Measurements from ENCODE around the gene IL12B.
"Not testable (repeated sequence)": the region's sequence is repeated elsewhere in the genome, so short reads cannot be mapped to it uniquely, and the experiment has no call there.

IL12B gene

DNA sequence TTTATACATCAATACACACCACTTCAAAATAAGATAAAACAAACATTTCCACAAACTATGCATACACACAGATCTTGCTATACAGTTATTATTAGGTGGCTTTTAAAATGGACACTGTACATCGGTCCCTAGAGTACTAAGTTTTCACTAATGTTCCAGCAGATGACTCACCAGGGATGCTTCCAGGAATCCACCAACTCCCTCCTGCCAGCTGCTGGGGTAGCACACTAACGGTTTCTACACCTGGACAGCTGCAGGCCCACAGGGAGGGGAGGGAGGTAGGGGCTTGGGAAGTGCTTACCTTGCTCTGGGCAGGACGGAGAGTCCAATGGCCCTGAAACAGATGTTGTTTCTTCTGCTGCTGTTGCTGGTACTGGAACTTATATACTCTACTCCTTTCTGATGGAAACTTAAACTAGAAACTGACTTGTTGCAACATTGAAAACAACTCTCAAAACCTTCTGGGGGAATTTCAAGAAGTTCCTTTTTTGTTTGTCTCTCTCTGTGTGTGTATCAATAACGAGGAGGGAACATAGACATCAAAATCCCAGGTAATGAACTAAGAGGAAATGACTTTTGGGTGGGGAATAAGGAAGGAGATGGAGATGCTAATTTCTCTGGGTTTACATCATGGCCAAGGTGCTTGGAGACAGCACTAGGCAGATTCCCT, at the start of gene IL12B:
Gene IL12B (minus strand): TSS at position 357 of the 670 bp plus-strand sequence. CDS start 3,705 bp downstream, outside the sequence.
- Mint-ChIP-seq H3K27me3 (ENCODE audit: low read depth) (peaks cover 33% of the 10 kb centered on the region), H3K4me3 (peak within 1 kb of the TSS; percentile 73), H3K27ac (peak within 1 kb of the TSS; percentile 31), H3K9me3 (peaks cover 3% of the 10 kb centered on the region), H3K36me3 (ENCODE audit: low read depth) (peaks cover 9% of the 10 kb centered on the region), H3K4me1 (ENCODE audit: low read depth) (peaks cover 32% of the 10 kb centered on the region)

DNA sequence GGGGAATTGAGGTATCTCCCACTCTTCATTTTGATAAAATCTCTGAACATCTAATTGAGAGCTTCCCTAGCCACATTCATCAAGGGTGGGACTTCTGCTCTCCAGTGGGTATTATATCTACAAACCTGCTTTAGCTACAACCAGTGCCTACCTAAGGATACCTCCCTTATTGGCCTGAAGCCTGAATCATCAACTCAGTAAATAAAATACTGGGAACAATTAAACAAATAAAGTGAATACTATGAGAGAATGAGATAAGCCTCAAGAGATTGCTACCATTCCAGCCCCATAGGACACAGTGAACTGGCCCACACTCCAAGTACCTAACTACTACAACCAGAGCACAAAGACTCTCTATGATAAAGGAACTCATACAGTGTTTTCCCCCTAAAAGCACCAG, 47.4 kb upstream of the IL12B start:
- no peak overlapping the region for H3K27ac Mint-ChIP-seq
- peaks cover 25% of the 10 kb centered on the region for H3K36me3 Mint-ChIP-seq (ENCODE audit: low read depth)
- peaks cover 41% of the 10 kb centered on the region for H3K27me3 Mint-ChIP-seq (ENCODE audit: low read depth)
- H3K9me3 Mint-ChIP-seq: peaks cover 83% of the 10 kb centered on the region
- no peaks in the 10 kb centered on the region for H3K4me1 Mint-ChIP-seq (ENCODE audit: low read depth)
- H3K4me3 Mint-ChIP-seq: no peak overlapping the region

DNA sequence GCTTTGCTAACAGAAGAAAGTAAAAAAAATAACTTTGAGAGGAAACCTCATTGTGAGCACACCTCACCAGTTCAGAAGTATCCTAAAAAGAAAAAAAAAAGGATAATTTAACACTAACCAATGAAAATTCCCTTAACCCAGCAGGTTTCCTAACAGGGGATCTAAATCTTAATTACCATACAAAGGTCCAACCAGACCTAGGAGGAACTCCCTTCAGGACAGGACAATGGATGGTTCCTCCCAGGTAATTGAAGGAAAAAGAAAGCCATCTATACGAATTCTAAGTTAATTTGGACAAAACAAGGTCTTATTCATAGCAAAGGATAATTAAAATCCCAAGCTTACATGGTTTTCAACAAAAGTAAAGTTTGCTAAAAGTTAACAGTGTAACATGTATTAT, 37.6 kb upstream of the IL12B start:
- Mint-ChIP-seq H3K4me1 (ENCODE audit: low read depth) (peaks cover 11% of the 10 kb centered on the region), H3K36me3 (ENCODE audit: low read depth) (peaks cover 13% of the 10 kb centered on the region), H3K27me3 (ENCODE audit: low read depth) (peaks cover 32% of the 10 kb centered on the region), H3K9me3 (peaks cover 18% of the 10 kb centered on the region)
- not testable (repeated sequence) for H3K4me3 Mint-ChIP-seq, H3K27ac Mint-ChIP-seq

- not testable (repeated sequence) for H3K4me3 Mint-ChIP-seq
- H3K4me1 Mint-ChIP-seq (ENCODE audit: low read depth): peaks cover 13% of the 10 kb centered on the region
- H3K36me3 Mint-ChIP-seq (ENCODE audit: low read depth): peaks cover 13% of the 10 kb centered on the region
- peaks cover 24% of the 10 kb centered on the region for H3K9me3 Mint-ChIP-seq
- peak overlapping the region; percentile 2 for H3K27ac Mint-ChIP-seq
- H3K27me3 Mint-ChIP-seq (ENCODE audit: low read depth): peaks cover 32% of the 10 kb centered on the region
Measured at GRCh38 chr5:159366776-159367175, 36.5 kb upstream of the IL12B start.

DNA sequence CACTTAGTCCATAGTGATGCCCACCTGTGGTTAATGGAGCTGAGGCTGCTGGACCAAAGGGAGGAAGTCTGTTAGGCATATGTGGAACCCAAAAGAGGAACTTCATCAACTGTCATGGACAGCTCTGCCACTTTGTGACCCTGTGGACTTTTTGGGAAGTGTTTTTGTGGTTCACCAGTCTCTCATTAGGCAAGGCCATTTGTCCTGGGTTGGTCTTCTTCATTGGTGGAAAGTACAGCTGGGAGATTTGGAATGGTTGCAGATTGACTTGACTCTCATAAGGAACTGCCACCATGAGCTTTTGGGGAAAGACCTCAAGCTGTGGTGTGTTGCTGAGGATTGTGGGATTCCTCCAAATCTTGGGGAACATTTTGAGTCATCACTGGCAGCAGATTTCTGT, 31.9 kb upstream of the IL12B start:
- Mint-ChIP-seq H3K27ac (no peak overlapping the region), H3K27me3 (ENCODE audit: low read depth) (peaks cover 24% of the 10 kb centered on the region), H3K4me1 (ENCODE audit: low read depth) (peaks cover 21% of the 10 kb centered on the region)

DNA sequence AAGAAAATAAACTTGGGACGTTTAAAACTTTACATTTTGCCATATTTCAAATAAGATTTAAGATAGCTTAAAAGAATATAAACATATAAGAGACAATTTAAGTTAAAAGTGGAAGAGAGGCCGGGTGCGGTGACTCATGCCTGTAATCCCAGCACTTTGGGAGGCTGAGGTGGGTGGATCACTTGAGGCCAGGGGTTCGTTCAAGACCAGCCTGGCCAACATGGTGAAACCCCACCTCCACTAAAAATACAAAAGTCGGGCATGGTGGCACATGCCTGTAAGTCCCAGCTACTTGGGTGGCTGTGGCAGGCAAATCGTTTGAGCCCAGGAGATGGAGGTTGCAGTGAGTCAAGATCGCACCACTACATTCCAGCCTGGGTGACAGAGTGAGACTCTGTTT, 29.6 kb upstream of the IL12B start:
- H3K9me3 Mint-ChIP-seq: peaks cover 51% of the 10 kb centered on the region
- peaks cover 36% of the 10 kb centered on the region for H3K27me3 Mint-ChIP-seq (ENCODE audit: low read depth)
- H3K4me1 Mint-ChIP-seq (ENCODE audit: low read depth): peaks cover 12% of the 10 kb centered on the region
- peaks cover 25% of the 10 kb centered on the region for H3K36me3 Mint-ChIP-seq (ENCODE audit: low read depth)
- not testable (repeated sequence) for H3K27ac Mint-ChIP-seq, H3K4me3 Mint-ChIP-seq

More for the DNA sequence above, 31.9 kb upstream of the IL12B start:
- peaks cover 38% of the 10 kb centered on the region for H3K9me3 Mint-ChIP-seq
- peaks cover 18% of the 10 kb centered on the region for H3K36me3 Mint-ChIP-seq (ENCODE audit: low read depth)
- no peak overlapping the region for H3K4me3 Mint-ChIP-seq

GRCh38 chr5:159359408-159359807, 29.1 kb upstream of the IL12B start:
- H3K4me3 Mint-ChIP-seq: peak overlapping the region; percentile 26
- H3K36me3 Mint-ChIP-seq (ENCODE audit: low read depth): peaks cover 23% of the 10 kb centered on the region
- peaks cover 46% of the 10 kb centered on the region for H3K9me3 Mint-ChIP-seq
- peaks cover 31% of the 10 kb centered on the region for H3K27me3 Mint-ChIP-seq (ENCODE audit: low read depth)
- H3K4me1 Mint-ChIP-seq (ENCODE audit: low read depth): peaks cover 12% of the 10 kb centered on the region
- no peak overlapping the region for H3K27ac Mint-ChIP-seq

DNA sequence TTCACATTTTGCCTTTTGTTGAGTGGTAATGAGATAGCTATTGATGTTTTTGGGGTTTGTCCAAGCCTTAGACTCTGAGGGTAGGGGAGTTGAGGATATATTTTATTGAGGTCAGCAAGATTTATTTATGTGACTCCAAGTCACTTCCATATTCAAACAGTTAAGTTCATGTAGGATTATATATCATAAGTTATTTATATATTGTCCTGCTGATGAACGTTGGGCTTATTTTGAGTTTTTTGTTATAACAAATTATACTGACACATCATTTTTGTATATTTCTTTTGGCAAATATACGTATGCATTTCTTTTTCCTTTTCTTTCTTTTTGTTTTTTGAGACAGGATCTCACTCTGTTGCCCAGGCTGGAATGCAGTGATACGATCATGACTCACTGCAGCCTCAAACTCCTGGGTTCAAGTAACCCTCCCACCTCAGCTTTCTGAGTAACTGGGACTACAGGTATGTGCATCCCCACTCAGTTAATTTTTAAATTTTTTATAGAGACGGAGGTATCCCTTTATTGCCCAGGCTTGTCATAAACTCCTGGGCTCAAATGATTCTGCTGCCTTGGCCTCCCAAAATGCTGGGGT, 23.5 kb upstream of the IL12B start:
- Mint-ChIP-seq H3K36me3 (ENCODE audit: low read depth) (peaks cover 19% of the 10 kb centered on the region), H3K27ac (no peak overlapping the region), H3K4me1 (ENCODE audit: low read depth) (peaks cover 5% of the 10 kb centered on the region), H3K9me3 (peaks cover 23% of the 10 kb centered on the region), H3K27me3 (ENCODE audit: low read depth) (peaks cover 65% of the 10 kb centered on the region), H3K4me3 (no peak overlapping the region)

DNA sequence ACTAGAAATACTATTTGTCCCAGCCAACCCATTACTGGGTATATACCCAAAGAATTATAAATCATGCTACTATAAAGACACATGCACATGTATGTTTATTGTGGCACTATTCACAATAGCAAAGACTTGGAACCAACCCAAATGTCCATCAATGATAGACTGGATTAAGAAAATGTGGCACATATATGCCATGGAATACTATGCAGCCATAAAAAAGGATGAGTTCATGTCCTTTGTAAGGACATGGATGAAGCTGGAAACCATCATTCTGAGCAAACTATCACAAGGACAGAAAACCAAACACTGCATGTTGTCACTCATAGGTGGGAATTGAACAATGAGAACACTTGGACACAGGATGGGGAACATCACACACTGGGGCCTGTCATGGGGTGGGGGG, 20.4 kb upstream of the IL12B start:
- not testable (repeated sequence) for H3K27ac Mint-ChIP-seq; H3K36me3 Mint-ChIP-seq (ENCODE audit: low read depth); H3K4me3 Mint-ChIP-seq; H3K9me3 Mint-ChIP-seq; H3K4me1 Mint-ChIP-seq (ENCODE audit: low read depth)
- H3K27me3 Mint-ChIP-seq (ENCODE audit: low read depth): peaks cover 60% of the 10 kb centered on the region

- not testable (repeated sequence) for H3K4me3 Mint-ChIP-seq; H3K36me3 Mint-ChIP-seq (ENCODE audit: low read depth); H3K9me3 Mint-ChIP-seq; H3K27ac Mint-ChIP-seq
- H3K4me1 Mint-ChIP-seq (ENCODE audit: low read depth): peaks cover 12% of the 10 kb centered on the region
- peaks cover 64% of the 10 kb centered on the region for H3K27me3 Mint-ChIP-seq (ENCODE audit: low read depth)
Measured at GRCh38 chr5:159350216-159350615, 19.9 kb upstream of the IL12B start.

DNA sequence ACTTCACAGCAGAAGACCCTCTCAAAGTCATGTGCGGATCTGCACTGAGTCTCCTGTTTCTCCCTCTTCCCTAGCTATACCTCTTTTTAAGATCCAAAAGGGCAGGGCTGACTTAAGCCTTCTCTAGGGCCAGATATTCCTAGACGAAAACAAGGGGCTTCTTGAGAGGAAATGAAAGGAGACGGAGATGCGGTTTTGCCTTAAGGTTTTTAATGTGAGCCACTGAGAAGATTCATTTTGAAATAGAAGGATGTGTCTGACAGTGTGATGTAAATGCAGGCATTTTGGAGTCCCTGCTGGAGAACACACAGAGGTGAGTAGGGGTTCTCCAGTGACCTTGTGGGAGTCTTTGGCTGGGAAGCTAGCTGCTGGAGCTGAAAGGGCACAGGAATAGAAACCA, 15.6 kb upstream of the IL12B start:
- Mint-ChIP-seq H3K27me3 (ENCODE audit: low read depth) (peaks cover 46% of the 10 kb centered on the region), H3K27ac (no peak overlapping the region), H3K4me1 (ENCODE audit: low read depth) (peaks cover 43% of the 10 kb centered on the region)

GRCh38 chr5:159345336-159345735, 15.0 kb upstream of the IL12B start:
- peaks cover 27% of the 10 kb centered on the region for H3K36me3 Mint-ChIP-seq (ENCODE audit: low read depth)
- H3K27me3 Mint-ChIP-seq (ENCODE audit: low read depth): peaks cover 43% of the 10 kb centered on the region
- peaks cover 39% of the 10 kb centered on the region for H3K9me3 Mint-ChIP-seq
- H3K27ac Mint-ChIP-seq: no peak overlapping the region
- H3K4me1 Mint-ChIP-seq (ENCODE audit: low read depth): peaks cover 47% of the 10 kb centered on the region
- no peak overlapping the region for H3K4me3 Mint-ChIP-seq

More for the DNA sequence above, 15.6 kb upstream of the IL12B start:
- Mint-ChIP-seq H3K36me3 (ENCODE audit: low read depth) (peaks cover 22% of the 10 kb centered on the region), H3K9me3 (peaks cover 35% of the 10 kb centered on the region), H3K4me3 (no peak overlapping the region)

GRCh38 chr5:159343295-159344094, 13.2 kb upstream of the IL12B start:
- peaks cover 37% of the 10 kb centered on the region for H3K9me3 Mint-ChIP-seq
- no peak overlapping the region for H3K4me3 Mint-ChIP-seq
- peaks cover 30% of the 10 kb centered on the region for H3K27me3 Mint-ChIP-seq (ENCODE audit: low read depth)
- H3K36me3 Mint-ChIP-seq (ENCODE audit: low read depth): peaks cover 32% of the 10 kb centered on the region
- peaks cover 56% of the 10 kb centered on the region for H3K4me1 Mint-ChIP-seq (ENCODE audit: low read depth)
- H3K27ac Mint-ChIP-seq: no peak overlapping the region

GRCh38 chr5:159342840-159343239, 12.6 kb upstream of the IL12B start:
- Mint-ChIP-seq H3K36me3 (ENCODE audit: low read depth) (peaks cover 32% of the 10 kb centered on the region), H3K4me1 (ENCODE audit: low read depth) (peaks cover 62% of the 10 kb centered on the region), H3K27ac (no peak overlapping the region), H3K27me3 (ENCODE audit: low read depth) (peaks cover 28% of the 10 kb centered on the region), H3K9me3 (peaks cover 37% of the 10 kb centered on the region), H3K4me3 (no peak overlapping the region)

DNA sequence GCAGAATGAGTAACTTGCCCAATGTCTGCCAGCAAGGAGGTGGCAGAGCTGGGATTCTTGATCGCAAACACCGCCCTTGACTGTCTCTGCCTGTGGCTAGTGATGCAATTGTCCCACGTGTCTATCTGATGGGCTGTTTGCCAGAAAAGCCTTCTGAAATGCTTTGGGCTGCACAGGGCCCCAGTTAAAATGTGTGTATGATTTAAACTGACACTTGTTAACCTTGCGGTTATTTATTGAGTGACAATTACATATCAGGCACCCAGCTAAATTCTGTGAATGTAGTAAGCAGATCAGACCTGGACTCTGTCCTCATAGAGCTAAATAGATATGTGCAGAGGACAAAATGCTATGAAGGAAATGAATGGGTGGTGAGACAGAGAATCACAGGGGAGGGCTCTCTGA, 11.6 kb upstream of the IL12B start:
- Mint-ChIP-seq H3K4me3 (no peak overlapping the region), H3K9me3 (peaks cover 37% of the 10 kb centered on the region), H3K4me1 (ENCODE audit: low read depth) (peaks cover 71% of the 10 kb centered on the region), H3K27me3 (ENCODE audit: low read depth) (peaks cover 21% of the 10 kb centered on the region), H3K27ac (peak overlapping the region; percentile 67), H3K36me3 (ENCODE audit: low read depth) (peaks cover 32% of the 10 kb centered on the region)

All from T-helper 1 cell treated with Interleukin-12 subunit alpha and Interleukin-12 subunit beta and Interleukin-4 antibody, amounts not matched to agents 30 μg/mL and 1 μg/mL, for 36 hours (primary cell).